GM10266 (cell line): ENCODE results near the gene TRHDE.

Experiments
- DNase-seq: peaks from one replicate; pipeline ENCODE4 v3.0.0; 2012; ENCODE audit errors: extremely low spot score
- TF ChIP-seq, protein P1 (sequence below): IDR thresholded peaks from 2 replicates; pipeline ENCODE4 v1.5.1; 2012; ENCODE audit warnings: mild to moderate bottlenecking, low read depth; ENCODE audit not compliant: control insufficient read depth, insufficient read depth; ENCODE audit errors: missing control alignments

The TRHDE gene

DNA sequence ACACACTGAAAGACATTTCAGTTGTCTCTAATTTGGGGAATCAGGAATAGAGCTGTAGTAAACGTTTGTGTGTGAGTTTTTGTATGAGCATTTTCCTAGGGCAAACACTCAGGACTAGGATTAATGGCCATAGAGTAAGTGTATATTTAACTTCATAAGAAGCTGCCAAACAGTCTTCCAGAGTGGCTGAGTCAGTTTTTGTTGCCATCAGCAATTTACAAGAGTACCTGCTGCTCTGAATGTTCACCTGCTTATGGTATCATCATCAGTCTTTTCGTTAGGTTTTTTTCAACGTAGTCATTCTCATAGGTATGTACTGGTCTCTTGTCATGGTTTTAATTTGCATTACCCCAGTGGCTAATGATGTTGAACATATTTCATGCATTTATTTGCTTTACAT lies 30.6 kb upstream of the TRHDE start:
- no peak for DNase-seq
- TF ChIP-seq, protein P1, sequence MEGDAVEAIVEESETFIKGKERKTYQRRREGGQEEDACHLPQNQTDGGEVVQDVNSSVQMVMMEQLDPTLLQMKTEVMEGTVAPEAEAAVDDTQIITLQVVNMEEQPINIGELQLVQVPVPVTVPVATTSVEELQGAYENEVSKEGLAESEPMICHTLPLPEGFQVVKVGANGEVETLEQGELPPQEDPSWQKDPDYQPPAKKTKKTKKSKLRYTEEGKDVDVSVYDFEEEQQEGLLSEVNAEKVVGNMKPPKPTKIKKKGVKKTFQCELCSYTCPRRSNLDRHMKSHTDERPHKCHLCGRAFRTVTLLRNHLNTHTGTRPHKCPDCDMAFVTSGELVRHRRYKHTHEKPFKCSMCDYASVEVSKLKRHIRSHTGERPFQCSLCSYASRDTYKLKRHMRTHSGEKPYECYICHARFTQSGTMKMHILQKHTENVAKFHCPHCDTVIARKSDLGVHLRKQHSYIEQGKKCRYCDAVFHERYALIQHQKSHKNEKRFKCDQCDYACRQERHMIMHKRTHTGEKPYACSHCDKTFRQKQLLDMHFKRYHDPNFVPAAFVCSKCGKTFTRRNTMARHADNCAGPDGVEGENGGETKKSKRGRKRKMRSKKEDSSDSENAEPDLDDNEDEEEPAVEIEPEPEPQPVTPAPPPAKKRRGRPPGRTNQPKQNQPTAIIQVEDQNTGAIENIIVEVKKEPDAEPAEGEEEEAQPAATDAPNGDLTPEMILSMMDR, result no peak

DNA sequence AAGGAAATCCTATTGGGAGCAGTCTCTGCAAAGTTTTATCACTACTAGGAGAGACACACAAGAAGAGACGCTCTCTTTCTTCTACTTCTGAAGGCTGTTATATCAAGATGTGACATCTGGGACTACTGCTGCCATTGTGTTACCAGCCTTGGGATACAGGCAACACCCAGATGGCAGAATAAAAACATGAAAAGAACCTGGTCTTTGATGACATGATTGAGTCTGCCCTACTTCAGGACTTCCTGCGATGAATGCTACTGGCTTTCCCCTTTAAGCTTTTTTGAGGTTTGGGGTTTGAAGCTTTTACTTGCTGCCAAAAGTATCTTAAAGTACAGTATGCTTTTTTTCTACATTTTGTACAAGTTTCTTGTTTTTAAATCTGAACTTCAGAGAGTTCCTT lies 29.2 kb upstream of the TRHDE start:
- DNase-seq, result no peak
- TF ChIP-seq, protein P1, result no peak

DNA sequence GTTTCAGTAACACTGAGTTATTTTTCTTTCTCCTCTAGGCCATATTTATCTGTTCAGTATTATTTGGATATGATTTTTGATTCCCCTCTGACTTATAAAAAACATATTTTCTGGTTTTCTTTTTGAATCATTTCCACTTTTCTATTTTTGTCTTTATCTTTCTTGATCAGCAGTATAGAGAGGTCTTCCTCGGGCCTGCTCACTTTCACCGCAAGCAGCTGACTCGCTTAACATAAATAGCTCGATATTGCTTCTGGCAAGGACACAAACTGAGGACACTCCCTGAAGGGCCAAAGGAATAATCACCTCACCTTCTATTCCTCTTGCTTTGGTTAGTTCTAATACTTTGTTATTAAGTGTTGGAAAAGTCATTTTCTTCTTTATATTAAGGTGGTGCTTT lies 25.8 kb upstream of the TRHDE start:
- TF ChIP-seq, protein P1, result no peak
- DNase-seq, result no peak

DNA sequence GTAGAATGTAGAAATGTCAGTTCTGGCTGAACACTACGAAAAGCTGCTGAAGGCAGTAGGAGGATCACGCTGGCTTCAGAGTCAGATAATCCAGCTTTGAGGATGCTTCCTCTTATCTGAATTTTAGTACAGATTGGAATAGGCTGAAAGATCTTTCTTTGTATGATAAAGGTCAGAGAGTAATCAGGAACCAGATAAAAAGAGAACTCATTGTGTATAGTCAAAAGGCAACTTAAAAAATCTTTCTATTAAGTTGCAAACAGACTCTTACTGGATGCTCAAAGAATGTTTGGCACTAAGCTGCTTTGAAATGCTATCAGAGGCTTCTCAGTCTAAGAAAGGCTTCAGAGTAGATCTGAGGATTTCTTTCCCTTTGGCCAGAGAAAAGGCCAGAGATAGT lies 21.8 kb upstream of the TRHDE start:
- TF ChIP-seq, protein P1, result no peak
- DNase-seq, result no peak

DNA sequence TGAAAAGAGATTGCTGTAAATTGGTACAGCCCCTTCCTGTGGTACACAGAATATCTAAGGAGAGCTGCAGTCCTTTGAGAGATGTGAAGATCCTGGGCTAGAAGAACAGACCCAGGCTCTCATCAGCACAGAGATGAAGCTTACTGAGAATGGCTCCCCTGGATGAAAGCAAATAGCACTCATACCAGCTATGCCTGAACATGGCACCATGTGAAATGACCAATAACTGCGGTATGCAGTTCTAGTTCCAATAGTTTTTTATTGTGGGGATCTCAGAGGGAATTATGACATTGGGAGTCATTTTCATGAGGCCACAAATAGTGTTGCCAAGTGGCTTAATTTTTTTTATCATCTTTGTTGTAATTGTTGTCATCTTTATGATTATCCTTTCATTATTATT lies 15.4 kb upstream of the TRHDE start:
- no peak for DNase-seq
- TF ChIP-seq, protein P1, result no peak

DNA sequence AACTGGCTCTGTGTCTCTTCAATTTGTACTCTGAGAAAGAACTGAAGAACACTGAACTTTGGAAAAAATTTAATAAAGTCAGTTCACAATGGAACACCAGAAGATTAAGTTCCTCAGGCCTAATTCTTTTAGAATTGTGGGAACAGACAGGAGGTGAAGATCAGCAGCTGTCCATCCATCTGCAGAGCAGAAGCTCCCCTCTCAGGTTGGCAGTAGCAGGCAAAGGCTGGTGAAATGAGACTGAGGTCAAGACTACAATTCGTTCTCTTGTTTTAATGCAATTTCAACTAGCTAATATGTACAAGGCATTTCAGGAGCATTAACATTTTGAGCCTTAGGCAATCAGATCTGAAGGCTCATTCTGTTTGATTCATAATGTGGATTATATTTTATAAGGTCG lies 10.3 kb upstream of the TRHDE start:
- TF ChIP-seq, protein P1, result no peak
- DNase-seq, result no peak

DNA sequence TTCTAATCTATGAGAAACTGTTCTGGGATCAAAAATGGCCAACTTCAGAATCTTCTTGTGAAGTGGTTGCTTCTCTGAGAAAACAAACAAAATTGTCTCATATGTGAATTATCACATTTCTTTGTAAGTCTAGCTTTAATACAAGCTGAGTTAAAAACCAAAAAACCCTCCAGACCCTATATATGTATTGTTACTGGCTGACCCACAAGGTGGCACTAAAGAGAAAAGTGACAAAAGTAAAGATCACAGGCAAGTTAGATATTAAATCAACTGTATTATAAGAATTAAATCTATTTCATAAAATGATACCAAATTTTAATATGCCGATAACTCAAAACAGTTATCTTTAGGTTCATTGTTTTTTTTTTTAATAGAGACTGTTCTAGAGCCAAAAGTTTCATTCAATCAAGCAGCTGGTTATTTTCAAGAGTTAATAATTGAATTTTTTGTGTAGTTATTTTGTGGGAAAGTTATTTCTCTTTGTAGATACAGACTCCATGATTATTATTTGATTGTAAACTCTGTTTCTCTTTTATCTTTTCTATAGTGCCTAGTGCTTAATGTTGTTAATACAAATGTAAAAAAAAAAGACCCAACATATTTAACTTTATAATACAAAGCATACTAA lies 7.5 kb upstream of the TRHDE start:
- DNase-seq, result no peak
- TF ChIP-seq, protein P1, result peak; percentile 36
